GM18951 (cell line): ENCODE results near the gene NPBWR2.

ENCODE experiments used
- POLR2A ChIP-seq: IDR thresholded peaks from 4 replicates; pipeline ENCODE4 v1.6.1; 2011; ENCODE audit warnings: mild to moderate bottlenecking; ENCODE audit not compliant: insufficient read length, insufficient read depth; ENCODE audit errors: extremely low read depth
- in situ Hi-C: fragments of 300-500 bp; cut with MboI; formaldehyde crosslinking; loops from one replicate; pipeline ENCODE4 v1.12.0; 2022; ENCODE audit warnings: low sequenced_read_pairs, mixed read lengths, inconsistent platforms; ENCODE audit not compliant: unreplicated experiment

The NPBWR2 gene

DNA sequence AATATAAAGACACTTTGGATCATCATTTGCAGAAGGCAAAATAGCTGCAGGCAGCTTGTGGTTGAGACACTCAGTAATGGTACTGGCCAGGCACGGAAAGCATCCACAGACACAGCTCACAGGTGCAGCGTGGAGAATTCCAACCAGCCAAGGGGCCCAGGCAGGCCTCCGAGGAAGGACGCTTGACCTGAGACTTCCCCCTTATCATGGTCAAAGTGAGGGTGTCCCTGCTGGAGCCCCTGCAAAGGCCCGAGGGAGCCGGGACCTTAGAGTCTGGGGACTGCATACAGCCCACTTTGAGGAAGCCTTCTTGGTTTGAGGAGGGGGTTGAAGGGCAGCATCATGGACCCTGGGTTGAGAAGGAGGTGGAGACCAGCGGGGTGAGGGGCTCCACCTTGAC lies 41.8 kb upstream of the NPBWR2 start:
- in situ Hi-C loops, result no loop called here

GRCh38 chr20:64148581-64148980 lies 41.2 kb upstream of the NPBWR2 start:
- in situ Hi-C loops, result no loop called here

More for the DNA sequence above, 41.8 kb upstream of the NPBWR2 start:
- no peak for TF ChIP-seq POLR2A

GRCh38 chr20:64146936-64147477 lies 39.6 kb upstream of the NPBWR2 start:
- in situ Hi-C loops, result no loop called here

More at GRCh38 chr20:64148581-64148980, 41.2 kb upstream of the NPBWR2 start:
- no peak for TF ChIP-seq POLR2A

DNA sequence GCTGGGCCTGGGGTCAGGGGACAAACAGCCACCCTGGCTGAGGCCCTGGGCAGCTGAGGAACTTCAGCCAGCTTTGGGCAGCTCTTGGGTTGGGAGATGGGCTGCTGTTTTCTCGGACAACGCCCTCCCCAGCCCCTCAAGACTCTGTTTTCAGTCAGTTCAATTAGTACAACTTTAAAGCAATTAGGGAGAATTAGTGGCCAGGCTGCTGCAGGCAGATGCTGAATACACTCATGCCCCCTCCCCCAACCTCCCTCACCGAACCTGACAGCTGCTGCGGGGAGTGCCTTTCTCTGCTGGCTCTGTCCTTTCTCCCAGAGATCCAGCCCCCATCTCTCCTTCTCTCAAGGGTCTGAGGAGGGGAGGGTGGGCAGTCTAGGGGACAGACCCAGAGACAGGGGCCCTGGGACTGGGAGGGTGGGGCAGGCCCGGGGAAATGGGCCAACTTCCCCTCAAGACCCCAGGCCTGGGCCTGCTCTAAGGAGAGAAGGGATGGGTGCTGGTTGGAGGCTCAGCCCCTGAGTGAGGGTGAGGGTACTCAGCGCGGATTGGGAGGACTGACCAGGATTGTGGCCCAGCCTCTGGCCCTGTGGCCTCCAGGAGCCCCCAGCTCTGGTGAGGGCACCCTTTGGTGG lies 39.1 kb upstream of the NPBWR2 start:
- in situ Hi-C loops, result no loop called here
- no peak for TF ChIP-seq POLR2A

More at GRCh38 chr20:64146936-64147477, 39.6 kb upstream of the NPBWR2 start:
- TF ChIP-seq POLR2A, result no peak

DNA sequence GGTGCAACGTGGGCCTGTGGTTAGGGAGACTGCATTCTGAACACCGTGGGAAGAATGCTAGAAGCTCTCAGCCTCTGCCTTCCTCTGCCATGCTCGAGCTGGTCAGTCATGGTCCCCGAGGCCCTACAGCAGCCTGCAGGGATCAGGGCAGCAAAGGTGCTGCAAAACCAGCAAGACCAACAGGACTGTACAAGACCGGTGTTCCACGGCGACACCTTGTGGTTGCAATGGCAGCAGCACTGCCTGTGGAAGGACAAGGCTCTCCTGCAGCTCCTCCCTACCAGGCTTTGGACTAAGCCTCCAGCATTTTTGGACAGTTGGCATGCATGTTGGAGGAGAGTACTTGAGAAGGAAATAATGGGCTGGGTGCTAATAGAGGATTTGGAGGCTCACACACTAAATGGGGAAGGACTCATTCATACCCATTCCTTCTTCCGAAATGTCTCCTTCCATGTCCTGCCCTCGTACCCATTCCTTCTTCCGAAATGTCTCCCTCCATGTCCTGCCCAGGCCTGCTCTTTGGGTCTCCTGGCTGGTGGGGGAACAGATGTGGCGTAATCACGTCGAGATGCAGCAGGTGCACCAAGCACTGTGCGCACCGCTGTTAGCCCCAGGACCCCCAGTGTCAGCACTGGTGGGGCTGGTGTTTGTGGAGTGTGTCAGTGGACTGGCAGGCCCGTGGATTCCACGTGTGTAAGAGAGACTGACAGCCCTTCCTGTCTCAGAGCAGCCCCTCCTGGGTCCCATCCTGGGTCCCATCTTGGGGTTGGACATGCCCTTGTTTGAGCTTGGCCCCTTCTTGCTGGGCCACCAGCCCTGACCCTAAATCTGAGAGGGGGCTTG lies 38.3 kb upstream of the NPBWR2 start:
- TF ChIP-seq POLR2A, result no peak
- in situ Hi-C loops, result no loop called here

GRCh38 chr20:64144144-64144912 lies 37.0 kb upstream of the NPBWR2 start:
- TF ChIP-seq POLR2A, result no peak
- in situ Hi-C loops, result no loop called here

GRCh38 chr20:64143018-64143801 lies 35.8 kb upstream of the NPBWR2 start:
- in situ Hi-C loops, result no loop called here
- no peak for TF ChIP-seq POLR2A

DNA sequence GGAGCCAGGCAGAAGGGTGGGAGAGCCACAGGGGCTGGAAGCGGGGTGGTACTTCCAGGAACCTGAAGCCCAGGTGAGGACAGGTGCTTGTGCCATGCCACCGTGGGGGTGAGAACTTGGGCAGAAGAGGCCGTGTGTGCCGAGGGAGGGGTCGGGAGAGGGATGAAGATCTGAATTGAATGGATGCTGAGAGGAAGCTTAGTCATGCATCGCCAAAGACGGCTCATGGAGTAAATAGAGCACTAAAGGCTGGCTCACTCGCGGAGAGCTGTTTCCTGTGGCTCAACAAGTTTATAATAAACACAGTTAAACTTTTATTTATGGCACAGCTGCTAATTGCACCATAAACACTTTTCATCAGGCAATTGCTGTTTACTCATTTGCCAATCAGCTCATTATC lies 35.2 kb upstream of the NPBWR2 start:
- TF ChIP-seq POLR2A, result no peak
- in situ Hi-C loops, result no loop called here

DNA sequence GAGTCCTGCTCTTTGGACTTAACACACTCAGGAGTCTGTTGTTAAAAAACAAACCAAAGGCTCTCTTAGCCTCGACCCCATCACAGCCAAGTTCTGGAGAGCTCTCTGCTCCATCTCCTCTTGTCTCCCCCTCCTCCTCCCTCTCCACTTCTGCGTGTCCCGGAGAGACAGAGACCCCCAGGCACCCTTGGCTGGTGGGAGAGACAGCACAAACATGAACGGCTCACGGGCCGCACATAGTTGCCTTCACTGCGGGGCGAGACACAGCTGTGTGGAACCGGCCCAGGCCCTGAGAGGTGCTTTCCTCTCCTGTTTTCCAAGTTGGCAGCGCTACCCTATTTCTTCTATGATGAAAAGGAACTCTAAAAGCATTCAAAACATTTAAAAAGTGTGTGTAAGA lies 33.6 kb upstream of the NPBWR2 start:
- no peak for TF ChIP-seq POLR2A
- in situ Hi-C loops, result no loop called here

DNA sequence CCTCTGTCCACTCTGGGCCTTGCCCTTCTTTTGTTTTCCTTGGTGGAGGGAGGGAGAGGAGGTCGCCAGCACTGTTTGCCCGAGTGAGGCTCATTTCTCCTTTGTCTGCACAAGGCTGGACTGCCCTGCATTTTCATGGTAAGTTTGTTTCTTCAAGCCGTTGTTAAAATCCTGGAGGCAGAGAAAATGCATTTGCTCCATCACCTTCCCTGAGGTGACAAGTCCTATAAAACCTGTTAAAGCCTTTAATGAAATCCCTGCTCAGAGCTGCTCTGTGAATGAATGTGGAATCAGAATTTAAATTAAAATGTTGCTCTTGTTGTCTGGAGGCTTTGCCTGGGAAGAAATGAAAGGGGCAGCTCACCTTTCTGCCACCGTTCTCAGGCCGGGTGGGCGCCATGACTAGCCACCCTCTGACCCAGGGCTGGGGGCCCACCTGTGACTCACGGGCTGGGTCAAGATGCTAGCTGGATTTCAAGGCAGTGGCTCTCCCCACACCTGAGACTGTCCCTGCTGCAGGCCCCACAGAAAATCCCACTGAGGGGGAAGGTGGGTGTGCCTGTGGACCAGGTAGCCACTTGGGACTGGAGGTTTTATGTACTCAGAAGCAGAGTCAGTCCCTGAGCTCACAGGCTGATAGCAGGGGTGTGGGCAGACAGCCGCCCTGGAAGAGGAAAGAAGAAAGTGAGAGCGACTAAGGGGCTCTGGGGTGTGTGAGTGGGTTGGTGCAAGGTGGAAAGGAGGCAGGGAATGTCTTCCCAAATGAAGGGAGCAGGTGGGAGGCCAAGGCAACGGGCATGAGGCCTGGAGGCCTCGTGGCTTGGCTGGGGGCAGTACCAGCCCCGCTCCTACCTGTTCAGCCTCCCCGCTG lies 32.9 kb upstream of the NPBWR2 start:
- no peak for TF ChIP-seq POLR2A
- in situ Hi-C loops, result no loop called here

GRCh38 chr20:64139199-64140060 lies 32.1 kb upstream of the NPBWR2 start:
- TF ChIP-seq POLR2A, result no peak
- in situ Hi-C loops, result no loop called here
